Activated gamma-delta T cell treated with Interleukin-2 at 50 U/mL for 16 hours (primary cell): ENCODE measurements around the gene NHERF2.
"Not testable (repeated sequence)": the region's sequence is repeated elsewhere in the genome, so short reads cannot be mapped to it uniquely, and the experiment has no call there.

ENCODE experiments used
- DNase-seq: peaks from one replicate; pipeline ENCODE4 v3.0.0-alpha.2; 2020

The NHERF2 gene

DNA sequence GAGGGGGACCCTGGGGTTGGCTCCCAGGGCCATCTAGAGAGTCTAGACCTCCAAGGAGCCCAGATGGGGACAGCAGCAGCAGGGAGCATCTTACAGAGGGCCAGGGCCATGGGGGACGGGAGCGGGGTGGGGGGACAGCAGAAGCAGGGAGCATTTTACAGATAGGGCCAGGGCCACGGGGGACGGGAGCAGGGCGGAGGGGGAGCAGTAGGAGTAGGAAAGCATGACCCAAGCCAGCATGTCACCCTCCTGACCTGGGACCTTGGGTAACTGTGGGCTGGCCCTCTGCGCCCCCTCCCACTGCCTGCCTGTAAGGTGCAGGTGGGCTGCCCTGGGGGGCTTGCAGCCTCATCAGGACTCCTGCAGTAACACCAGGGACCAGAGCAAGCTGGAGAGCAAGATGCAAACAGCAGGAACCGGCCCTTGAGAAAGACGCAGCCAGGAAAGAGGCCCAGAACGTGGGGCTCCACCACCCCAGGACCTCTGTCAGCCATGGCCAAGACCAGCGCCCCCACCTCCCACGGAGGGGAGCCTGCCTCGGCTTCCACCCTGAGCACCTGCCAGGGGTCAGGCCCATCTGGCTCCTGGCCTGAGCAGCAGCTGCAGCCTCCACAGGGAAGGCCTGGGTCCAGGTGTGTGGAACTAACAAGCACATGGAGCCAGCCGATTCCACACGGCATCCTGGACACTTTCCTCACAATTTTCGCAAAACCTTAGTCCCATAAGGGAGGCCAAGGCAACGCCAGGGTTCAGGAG is 19.4 kb upstream of the NHERF2 start:
- no peak for DNase-seq

DNA sequence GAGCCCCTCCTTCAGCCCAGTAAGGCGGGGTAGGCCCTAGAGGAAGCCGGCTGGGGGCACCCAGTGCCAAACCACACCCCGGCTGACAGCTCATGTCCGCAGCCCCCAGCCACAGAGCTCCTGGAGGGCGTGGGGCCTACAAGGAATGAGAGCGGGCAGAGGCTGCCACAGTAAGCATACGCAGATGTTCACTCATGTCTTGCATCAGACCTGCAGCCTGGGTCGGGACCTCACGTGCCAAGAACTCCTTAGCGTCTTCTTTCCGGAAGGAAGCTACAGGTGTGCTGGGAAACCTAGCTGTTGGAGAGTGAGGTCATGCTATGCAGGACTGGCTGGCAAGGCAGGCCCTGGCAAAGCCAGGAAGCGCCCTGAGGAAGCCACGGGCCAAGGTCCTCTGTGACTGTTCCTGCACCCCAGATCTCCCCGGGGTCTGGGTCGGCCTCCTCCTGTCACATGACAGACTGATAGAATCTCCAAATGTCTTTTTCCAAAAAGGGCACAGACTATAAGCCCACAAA is 18.6 kb upstream of the NHERF2 start:
- no peak for DNase-seq

DNA sequence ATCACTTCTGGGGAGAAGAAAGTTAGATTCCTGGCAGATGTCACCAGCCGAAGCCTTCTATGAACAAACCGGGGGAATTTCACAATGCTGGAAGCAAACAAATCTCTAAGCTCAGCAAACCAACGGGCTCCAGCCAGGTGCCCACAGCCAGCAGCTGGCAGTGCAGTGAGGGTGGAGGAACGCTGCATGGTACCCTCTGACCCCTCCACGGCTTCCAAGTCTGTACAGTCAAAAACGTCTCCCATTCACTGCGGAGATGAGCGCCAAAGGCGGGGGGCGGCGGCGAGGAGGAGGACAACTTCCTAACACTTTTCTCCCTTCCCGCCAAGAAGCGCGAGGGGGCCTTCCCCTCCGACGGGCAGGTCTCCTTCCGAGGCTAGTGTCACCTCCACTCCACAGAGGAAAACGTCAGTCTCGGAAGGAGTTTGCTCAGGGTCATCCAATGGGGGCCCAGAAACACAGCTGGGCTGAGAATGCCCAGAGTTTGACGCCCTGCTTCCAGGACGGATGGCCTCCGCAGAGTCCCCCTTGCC is 18.0 kb upstream of the NHERF2 start:
- DNase-seq, result no peak

DNA sequence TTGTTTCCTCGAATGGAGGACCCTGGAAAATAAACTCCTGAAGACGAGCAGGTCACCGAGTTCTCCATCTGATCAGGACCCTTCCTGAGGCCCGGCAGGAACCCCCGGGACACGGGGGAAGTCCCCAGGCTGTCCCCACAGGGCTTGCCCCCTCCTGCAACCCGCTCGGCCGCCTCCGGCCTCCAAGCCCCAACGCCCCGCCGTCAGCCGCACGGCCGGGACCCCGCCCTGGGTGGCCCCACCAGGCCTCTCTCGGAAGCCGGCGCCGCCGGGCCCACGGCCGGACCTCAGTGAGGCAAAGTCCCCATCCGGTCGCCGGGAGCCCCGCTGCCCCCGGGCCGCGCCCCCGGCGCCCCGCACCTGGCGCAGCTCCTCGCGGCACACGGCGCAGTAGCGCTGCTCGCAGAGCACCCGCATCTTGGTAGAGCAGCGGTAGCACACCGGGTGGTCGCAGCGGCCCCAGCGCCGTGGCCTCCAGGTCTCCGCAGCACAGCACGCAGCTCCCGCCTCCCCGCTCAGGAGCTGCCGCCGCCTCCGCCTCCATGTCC is 17.5 kb upstream of the NHERF2 start:
- no peak for DNase-seq

DNA sequence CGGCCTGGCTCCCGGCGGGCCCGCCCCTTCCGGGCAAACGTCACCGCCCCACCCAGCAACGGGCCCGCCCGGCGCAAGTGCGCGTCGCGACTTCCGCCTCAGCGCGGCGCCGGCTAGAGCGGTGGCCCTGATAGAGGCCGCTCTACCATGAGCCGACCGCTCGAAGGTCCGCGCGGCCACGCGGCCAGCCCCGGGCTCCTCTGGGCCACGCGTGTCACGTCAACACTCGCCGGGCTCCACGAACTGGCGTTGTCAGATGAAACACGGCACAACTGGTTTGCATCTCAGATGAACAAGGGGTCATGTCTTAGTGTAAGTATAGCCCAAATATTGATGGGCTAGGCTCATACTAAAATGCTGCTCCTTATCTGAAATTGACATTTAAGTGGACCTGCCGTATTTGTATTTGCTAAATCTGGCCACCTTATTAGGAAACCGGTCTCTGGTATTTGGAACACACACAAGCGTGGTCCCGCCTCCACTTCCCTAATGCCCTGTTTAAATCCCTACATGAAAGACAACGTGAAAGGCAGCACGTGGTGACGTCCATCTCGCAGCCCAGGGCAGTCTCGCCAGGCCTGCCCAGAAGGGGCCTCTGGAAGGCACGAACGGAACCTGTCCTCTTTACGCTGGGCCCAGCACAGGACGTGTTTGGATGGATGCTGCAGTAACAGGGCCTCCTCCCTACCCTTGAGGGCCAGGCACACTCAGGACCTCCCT is 16.8 kb upstream of the NHERF2 start, which contains the start of gene ZNF598:
Gene ZNF598 (minus strand): TSS at position 31 of the 720 bp plus-strand sequence.
- peak; percentile 74 for DNase-seq

DNA sequence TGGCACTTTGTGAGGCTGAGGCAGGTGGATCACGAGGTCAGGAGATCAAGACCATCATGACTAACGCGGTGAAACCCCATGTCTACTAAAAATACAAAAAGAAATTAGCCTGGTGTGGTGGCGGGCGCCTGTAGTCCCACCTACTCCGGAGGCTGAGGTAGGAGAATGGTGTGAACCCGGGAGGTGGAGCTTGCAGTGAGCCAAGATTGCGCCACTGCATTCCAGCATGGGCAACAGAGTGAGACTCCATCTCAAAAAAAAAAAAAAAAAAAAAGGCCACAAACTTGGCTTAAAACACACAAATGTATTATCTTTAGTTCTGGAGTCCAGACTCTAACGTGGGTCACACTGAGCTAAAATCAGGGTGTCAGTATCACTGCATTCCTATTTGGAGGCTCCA is 15.0 kb upstream of the NHERF2 start:
- DNase-seq, result not testable (repeated sequence)

DNA sequence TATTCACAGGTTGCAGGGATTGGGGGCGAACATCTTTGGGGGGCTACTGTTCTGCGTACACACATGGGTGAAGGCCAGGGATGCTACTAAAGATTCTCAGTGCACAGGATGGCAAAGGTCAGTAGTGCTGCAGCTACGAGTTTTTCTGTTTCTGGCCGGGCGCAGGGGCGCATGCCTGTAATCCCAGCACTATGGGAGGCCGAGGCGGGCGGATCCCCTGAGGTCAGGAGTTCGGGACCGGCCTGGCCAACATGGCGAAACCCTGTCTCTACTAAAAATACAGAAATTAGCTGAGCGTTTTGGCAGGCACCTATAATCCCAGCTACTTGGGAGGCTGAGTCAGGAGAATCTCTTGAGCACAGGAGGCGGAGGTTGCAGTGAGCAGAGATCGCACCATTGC is 13.2 kb upstream of the NHERF2 start:
- DNase-seq, result no peak

DNA sequence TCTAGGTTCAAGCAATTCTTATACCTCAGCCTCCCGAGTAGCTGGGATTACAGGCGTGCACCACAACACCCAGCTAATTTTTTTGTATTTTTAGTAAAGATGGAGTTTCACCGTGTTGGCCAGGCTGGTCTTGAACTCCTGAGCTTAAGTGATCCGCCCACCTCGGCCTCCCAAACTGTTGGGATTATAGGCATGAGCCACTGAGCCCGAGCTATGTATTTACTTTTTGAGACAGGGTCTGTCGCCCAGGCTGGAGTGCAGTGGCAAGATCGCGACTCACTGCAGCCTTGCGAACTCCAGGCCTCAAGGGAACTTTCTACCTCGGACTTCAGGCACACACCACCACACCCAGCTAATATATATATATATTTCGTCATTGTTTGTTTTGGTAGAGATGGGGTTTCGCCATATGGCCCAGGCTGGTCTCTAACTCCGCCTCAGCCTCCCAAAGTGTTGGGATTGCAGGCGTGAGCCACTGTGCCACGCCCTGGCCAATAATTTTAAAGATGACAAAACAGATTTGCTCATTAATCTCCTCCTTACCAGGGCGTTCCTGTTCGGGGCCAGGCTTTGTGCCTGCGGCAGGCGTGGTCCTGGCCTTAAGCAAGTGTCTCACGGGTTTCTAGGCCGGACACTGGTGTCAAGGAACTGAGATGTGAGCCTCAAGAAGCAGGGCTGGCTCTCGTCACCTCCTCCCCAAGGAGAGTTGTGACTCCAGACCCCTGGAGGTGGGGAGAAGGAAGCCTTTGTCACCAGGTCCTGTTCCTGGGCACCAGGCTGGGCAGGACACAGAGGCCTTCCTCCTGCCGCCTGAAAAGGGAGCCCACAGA is 11.4 kb upstream of the NHERF2 start:
- DNase-seq, result no peak

DNA sequence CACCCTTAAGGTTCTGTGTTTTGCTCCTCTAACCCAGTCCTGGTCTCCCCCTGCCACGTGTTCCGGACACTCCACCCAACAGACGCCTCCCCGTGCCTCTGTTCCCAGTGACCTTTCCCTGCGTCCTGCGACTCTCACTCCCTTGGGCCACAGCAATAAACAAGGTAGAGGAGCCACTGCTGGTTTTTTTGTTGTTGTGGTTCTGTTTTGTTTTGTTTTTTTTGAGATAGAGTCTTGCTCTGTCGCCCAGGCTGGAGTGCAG is 10.8 kb upstream of the NHERF2 start:
- no peak for DNase-seq

DNA sequence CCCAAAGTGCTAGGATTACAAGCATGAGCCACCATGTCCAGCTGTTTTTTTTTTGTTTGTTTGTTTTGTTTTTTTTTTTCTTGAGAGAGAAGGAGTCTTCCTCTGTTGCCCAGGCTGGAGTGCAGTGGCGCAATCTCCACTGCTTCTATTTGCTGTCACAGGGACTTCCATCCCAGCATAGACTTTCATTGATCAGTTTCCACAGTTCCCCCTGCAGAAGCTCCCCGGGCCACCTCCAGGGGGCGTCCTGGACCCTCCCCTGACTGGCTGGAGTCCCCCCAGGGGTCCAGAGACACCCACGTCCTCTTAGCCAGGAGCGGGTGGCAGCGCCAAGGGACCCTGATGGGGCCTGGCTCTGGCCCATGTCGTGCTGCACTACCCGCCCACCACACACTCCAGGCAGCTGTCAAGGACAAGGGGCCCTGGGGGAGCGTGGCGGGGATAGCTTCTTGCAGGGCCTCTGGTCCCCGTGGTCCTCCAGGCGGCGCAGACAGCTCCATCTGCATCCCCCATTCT is 10.2 kb upstream of the NHERF2 start:
- no peak for DNase-seq

DNA sequence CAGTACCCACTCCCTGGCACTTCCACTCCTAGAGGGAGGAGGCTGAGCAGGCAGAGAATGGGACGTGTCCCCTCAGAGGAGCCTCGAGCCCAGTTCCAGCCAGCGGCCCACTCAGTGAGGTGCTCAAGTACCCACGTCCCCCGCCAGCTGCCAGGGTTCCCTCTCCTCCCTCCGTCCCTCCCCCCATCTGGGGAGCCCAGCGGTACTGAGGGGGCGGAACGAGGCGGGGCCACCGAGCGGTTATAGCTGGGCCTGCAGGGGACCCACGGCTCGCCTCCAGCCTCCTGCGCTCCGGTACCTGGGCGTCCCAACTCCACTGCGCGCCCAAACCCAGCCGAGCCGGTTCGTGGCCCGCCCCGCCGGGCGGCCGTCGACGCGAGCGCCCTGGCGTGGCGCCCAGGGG is 7.2 kb upstream of the NHERF2 start, which contains the start of gene NPW:
Gene NPW (plus strand): TSS at position 268 of the 403 bp plus-strand sequence.
- no peak for DNase-seq

DNA sequence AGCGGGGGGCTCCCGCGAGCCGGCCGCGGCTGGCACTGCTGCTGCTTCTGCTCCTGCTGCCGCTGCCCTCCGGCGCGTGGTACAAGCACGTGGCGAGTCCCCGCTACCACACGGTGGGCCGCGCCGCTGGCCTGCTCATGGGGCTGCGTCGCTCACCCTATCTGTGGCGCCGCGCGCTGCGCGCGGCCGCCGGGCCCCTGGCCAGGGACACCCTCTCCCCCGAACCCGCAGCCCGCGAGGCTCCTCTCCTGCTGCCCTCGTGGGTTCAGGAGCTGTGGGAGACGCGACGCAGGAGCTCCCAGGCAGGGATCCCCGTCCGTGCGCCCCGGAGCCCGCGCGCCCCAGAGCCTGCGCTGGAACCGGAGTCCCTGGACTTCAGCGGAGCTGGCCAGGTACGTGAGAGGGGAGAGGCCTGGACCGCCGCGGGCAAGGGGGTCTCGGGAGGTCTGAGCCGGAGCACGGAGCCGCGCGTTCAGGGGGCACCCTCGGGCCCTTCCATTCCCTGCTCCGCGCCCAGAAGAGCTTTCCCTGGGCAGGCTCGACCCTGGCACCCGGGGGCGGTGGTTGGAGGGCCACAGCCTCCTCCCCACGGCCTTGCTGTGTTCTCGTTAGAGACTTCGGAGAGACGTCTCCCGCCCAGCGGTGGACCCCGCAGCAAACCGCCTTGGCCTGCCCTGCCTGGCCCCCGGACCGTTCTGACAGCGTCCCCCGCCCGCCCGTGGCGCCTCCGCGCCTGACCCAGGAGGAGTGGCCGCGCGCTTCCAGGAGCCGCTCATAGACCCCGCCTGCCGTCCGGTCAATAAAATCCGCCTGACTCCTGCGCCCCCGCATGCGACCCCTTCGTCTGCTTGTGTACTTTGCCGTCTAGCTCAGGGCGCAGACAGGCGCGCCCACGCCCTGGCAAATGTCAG is 6.5 kb upstream of the NHERF2 start:
- no peak for DNase-seq

DNA sequence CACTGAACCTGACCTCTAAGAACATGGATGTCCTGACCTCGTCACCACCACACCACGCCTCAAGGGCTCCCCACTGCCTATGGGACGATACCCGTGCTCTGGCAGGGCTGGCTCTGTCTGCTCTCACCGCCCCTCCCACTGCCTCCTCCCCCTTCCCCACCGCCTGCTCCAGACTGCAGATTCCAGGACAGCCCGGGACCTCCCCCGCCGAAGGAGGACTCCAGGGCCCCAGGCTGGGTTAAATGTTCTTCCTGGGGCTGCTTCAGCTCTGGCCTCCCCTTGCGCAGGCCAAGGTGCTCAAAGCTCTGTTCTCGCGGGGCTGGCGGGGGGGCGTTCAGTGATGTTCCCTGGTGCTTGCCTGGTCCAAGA is 4.0 kb upstream of the NHERF2 start:
- DNase-seq, result no peak

DNA sequence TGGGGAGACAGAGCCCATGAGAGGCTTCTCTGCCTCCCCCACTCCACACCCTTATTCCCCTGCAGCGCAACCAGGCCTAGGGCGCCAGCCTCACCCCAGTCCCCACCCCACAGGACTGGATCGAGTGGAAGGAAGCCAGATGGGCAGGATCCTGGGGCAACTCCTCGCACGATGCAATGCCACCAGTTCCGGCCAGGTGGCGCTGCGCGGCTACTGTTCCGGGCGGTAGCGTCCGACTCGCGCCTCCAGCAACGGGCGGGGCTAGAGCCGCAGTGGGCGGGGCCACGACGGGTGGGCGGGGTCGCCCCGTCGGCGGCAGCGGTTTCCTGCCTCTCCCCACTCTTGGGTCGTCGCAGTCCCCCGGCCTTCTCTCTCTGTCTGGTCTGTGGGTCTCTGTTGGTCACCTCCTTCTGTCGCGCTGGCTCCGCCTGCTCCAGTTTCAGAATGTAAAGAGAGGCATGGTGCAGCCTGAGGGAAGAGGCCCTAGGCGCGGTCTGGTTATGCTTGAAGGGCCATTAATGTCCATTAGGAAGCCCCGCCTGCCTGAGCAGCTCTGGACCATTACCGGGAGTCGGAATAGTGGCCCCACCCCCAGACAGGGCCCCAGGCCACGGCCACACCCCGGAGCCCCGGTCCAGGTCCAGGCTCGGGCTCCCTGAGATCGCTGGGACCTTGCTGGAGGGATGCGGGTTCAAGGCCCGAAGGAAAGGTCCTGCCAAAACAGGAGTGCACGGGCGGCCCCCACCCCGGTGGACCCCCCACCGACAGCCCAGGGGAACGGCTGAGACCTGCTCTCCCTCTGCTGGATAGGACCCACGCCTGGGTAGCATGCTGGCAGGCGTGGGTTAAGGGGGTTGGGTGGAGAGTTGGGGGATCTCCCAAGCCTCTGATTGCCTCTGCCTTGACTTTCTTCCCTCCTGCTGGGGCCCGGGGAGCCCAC is 3.3 kb upstream of the NHERF2 start:
- peak; percentile 97 for DNase-seq

DNA sequence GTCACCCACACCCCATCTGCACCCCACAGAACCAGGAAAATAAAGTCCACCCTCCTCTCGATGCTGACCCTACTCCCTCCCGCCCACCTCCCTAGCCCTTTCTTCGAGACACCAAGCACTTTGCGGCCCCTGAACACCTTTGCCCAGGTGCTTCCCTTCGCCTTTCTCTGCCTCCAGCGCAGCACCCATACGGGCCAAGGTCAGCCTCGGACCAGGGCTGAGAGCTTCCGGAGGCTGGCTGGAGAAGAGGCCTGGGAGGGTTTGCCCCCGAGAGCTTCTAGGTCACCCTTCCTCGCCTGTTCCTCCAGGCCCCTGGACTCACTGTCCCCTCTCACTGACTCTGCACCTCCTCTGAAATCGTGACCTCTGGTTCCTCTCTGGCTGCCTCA is 2.7 kb upstream of the NHERF2 start:
- no peak for DNase-seq

DNA sequence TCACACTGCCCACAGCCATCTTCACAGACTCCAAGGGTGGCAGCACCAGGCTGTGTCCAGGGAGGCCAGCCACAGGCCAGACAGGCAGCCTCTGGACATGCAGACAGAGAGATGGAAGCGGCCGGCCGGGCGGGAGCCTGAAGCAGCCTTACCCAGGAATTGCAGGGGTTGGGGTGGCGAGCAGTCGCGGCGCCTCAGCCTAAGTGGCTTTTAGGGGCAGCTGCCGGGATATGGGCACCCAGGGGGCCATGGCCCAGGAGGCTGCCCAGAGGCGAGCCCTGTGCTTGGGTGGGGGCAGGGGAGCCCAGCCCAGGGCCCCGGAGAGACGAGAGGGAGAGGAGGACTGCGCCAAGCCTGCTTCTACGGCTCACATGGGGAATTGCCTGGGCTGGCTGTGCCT is 1.5 kb upstream of the NHERF2 start:
- no peak for DNase-seq

DNA sequence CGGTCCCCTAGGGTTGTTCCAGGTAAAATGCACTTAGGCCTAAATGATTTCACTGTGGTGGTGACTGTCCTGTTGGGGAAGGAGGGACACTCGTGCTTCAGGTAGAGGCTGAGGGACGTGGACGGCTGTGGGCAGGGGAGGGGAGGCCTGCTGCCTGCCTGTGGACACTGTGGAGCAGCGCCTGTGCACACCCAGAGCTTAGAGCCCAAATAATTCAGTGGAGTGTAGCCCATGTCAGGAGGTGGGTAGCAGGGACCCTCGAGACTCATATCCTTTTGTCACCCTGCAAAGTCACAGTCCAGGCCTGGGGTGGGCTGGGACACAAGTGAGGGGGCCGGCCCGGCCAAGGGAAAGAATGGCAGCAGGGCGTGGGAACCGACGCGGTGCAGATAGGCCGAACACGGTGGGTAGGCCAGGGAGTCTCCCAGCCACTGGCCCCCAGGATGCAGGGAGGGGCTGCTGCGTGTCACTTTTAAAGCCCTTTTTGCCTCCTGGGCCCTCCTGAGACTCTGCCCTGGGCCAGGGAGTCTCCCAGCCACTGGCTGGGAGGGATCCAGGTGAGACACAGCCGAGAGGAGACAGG is 733 bp upstream of the NHERF2 start:
- DNase-seq, result no peak

DNA sequence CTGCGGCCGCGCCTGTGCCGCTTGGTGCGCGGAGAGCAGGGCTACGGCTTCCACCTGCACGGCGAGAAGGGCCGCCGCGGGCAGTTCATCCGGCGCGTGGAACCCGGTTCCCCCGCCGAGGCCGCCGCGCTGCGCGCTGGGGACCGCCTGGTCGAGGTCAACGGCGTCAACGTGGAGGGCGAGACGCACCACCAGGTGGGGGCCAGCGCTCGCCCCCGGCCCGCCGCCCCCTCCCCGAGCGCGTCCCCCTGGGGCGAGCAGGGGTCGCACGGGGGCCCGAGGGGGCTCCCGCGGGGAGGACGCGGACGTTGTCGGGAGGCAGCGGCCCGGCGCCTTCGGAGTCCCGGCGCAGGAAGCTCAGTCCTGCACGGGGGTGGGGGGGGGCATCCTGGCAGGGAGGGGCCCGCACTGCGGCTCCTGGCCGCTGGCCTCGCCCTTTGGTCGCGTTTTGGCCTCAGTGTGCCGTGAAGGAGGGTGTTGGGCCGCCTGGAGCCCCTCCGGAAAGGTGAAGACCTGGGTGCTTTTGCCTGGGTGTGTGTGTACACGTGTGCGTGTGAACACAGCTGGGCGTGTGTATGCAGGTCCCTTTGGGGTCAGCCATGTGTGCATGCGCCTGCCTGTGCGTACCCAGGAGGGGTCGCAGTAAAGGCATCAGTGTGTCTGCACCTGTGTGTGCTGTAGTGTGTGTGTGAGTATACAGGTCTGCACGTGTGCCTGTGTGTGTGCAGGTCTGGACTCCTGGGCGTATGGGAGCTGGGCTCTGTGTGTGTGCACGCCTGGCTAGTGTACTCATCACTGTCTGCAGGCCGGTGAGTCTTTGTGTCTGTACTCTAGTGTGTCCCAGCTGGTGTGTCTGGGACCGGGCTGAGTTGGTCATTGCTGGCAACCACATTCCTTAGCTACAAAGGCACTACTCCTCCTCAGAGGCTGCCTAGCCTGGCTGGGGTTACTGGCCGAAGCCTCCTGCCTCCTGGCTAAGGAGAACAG is 615 bp downstream of the NHERF2 start:
- no peak for DNase-seq

DNA sequence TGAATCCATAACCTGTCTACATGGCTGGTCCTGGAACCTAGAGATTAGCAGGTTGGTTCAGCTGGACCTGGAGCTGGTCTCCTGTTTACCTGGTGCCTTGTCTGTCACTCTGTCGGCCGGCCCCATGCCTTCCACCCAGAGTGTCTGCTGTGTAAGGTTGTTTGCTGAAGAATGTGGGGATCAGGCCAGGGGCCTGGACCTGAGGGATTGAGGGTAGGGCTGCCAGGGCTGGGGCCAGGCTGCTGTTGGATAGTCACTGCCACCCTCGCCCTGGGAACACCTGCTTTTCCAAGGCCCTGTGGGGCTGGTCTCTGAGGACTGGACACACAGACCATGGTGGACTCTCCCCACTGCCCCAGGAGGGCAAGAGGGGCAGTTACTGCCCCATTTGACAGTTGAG is 1.4 kb downstream of the NHERF2 start:
- no peak for DNase-seq
